WTC11 (cell line): Measurements from ENCODE around the gene ARAP1.

Experiments
- ATF2 ChIP-seq: sonication (generic); formaldehyde crosslinking; IDR thresholded peaks from 2 replicates; pipeline ENCODE4 v1.8.1; 2022; ENCODE audit warnings: low read depth, missing genetic modification reagents, borderline replicate concordance
- ETV6 ChIP-seq: sonication (generic); formaldehyde crosslinking; IDR thresholded peaks from 2 replicates; pipeline ENCODE4 v1.8.1; 2022; ENCODE audit warnings: mild to moderate bottlenecking, missing genetic modification reagents
- TF ChIP-seq, protein P1 (sequence below): fragments of 200-600 bp; IDR thresholded peaks from 2 replicates; pipeline ENCODE4 v1.8.0; 2022; ENCODE audit warnings: antibody characterized with exemption
- TF ChIP-seq, protein P2 (sequence below): sonication (generic); formaldehyde crosslinking; IDR thresholded peaks from 2 replicates; pipeline ENCODE4 v1.8.0; 2022; ENCODE audit warnings: mild to moderate bottlenecking, missing genetic modification reagents
- TF ChIP-seq, protein P3 (sequence below): sonication (generic); formaldehyde crosslinking; IDR thresholded peaks from 2 replicates; pipeline ENCODE4 v1.8.1; 2023; ENCODE audit warnings: mild to moderate bottlenecking, moderate library complexity, missing genetic modification reagents
- TF ChIP-seq, protein P4 (sequence below): sonication (generic); formaldehyde crosslinking; IDR thresholded peaks from 2 replicates; pipeline ENCODE4 v1.8.0; 2022; ENCODE audit warnings: mild to moderate bottlenecking, missing genetic modification reagents

DNA sequence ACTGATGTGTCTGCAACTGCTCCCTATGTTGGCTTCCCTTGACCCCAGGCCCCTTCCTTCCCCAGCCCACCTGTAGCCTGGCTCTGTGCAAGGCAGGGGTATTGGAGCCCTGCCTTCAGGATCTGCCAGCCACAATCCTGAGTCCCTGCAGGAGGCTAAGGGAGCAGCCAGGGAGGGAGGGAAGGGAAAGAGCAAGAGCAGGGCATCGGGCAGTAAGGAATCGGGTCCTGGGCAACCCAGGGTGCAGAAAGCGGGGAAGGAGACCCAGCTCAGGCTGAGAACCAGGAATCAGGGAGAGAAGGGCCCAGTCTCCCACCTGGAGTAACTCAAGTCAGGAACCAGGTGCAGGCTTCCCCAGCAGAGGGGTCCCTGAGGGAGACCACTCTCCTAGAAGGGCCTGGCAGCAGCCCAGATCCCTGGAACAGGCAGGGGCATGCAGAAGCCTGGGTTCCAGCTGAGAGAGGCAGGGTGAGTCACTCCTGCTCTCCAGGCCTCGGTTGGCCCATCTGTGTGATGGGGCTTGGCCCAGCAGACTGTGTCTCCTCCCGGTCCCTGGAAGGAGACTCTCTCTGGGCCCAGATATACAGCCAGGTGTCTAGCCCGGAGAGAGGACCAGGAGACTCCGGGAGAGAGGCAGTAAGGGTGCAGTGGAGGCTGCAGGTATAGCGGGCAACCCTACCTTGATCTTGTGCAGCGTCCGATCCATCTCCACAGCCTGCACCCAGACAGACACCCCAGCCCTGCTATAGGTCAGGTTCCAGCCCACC is 28.3 kb upstream of the ARAP1 start:
- TF ChIP-seq, protein P1, sequence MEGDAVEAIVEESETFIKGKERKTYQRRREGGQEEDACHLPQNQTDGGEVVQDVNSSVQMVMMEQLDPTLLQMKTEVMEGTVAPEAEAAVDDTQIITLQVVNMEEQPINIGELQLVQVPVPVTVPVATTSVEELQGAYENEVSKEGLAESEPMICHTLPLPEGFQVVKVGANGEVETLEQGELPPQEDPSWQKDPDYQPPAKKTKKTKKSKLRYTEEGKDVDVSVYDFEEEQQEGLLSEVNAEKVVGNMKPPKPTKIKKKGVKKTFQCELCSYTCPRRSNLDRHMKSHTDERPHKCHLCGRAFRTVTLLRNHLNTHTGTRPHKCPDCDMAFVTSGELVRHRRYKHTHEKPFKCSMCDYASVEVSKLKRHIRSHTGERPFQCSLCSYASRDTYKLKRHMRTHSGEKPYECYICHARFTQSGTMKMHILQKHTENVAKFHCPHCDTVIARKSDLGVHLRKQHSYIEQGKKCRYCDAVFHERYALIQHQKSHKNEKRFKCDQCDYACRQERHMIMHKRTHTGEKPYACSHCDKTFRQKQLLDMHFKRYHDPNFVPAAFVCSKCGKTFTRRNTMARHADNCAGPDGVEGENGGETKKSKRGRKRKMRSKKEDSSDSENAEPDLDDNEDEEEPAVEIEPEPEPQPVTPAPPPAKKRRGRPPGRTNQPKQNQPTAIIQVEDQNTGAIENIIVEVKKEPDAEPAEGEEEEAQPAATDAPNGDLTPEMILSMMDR: no peak
- TF ChIP-seq ETV6 (CRISPR knock-in tag) (no peak), ATF2 (CRISPR knock-in tag) (no peak)
- TF ChIP-seq, protein P2, sequence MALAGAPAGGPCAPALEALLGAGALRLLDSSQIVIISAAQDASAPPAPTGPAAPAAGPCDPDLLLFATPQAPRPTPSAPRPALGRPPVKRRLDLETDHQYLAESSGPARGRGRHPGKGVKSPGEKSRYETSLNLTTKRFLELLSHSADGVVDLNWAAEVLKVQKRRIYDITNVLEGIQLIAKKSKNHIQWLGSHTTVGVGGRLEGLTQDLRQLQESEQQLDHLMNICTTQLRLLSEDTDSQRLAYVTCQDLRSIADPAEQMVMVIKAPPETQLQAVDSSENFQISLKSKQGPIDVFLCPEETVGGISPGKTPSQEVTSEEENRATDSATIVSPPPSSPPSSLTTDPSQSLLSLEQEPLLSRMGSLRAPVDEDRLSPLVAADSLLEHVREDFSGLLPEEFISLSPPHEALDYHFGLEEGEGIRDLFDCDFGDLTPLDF (CRISPR knock-in tag): no peak
- TF ChIP-seq, protein P3, sequence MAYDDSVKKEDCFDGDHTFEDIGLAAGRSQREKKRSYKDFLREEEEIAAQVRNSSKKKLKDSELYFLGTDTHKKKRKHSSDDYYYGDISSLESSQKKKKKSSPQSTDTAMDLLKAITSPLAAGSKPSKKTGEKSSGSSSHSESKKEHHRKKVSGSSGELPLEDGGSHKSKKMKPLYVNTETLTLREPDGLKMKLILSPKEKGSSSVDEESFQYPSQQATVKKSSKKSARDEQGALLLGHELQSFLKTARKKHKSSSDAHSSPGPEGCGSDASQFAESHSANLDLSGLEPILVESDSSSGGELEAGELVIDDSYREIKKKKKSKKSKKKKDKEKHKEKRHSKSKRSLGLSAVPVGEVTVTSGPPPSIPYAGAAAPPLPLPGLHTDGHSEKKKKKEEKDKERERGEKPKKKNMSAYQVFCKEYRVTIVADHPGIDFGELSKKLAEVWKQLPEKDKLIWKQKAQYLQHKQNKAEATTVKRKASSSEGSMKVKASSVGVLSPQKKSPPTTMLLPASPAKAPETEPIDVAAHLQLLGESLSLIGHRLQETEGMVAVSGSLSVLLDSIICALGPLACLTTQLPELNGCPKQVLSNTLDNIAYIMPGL (CRISPR knock-in tag): no peak
- TF ChIP-seq, protein P4, sequence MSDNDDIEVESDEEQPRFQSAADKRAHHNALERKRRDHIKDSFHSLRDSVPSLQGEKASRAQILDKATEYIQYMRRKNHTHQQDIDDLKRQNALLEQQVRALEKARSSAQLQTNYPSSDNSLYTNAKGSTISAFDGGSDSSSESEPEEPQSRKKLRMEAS (CRISPR knock-in tag): no peak
